Neural crest cell (in vitro differentiated cells): ENCODE results near the gene TNRC6B. TPM values are rescaled to one million over a fixed set of nuclear protein-coding genes. Genes with fewer than 3 reads are reported as not detected.
"Not testable (repeated sequence)": the region's sequence is repeated elsewhere in the genome, so short reads cannot be mapped to it uniquely, and the experiment has no call there.

ENCODE experiments used
- DNase-seq: peaks from one replicate; pipeline ENCODE4 v3.0.0; 2021; ENCODE audit warnings: low read depth, mixed read lengths, low spot score
- H3K27ac Mint-ChIP-seq: one replicate; pipeline ENCODE4 v1.8.0; 2021; ENCODE audit warnings: mild to moderate bottlenecking, mixed read lengths; ENCODE audit not compliant: unreplicated experiment
- H3K27me3 Mint-ChIP-seq: 2 replicates; pipeline ENCODE4 v1.8.0; 2021; ENCODE audit warnings: low read depth, mild to moderate bottlenecking, mixed read lengths
- H3K36me3 Mint-ChIP-seq: 2 replicates; pipeline ENCODE4 v1.8.0; 2021; ENCODE audit warnings: low read depth, mild to moderate bottlenecking, mixed read lengths
- H3K4me1 Mint-ChIP-seq: 2 replicates; pipeline ENCODE4 v1.8.0; 2021; ENCODE audit warnings: mixed read lengths
- H3K4me3 Mint-ChIP-seq: one replicate; pipeline ENCODE4 v1.8.0; 2021; ENCODE audit warnings: mild to moderate bottlenecking, mixed read lengths
- H3K9me3 Mint-ChIP-seq: 2 replicates; pipeline ENCODE4 v1.8.0; 2021; ENCODE audit warnings: mixed read lengths
- total RNA-seq: library from RNA; stranded (reverse); gene quantifications from 2 replicates; pipeline ENCODE4 v1.2.1, GENCODE V29; 2021
- TF ChIP-seq, protein P1 (sequence below): fragments of 200-600 bp; sonication (generic); conservative IDR thresholded peaks from 2 replicates; pipeline ENCODE4 v1.5.0; 2021; ENCODE audit warnings: antibody characterized with exemption, mild to moderate bottlenecking

The TNRC6B gene
- total RNA-seq, 1 donor from 2014 or later = 36.8 TPM

DNA sequence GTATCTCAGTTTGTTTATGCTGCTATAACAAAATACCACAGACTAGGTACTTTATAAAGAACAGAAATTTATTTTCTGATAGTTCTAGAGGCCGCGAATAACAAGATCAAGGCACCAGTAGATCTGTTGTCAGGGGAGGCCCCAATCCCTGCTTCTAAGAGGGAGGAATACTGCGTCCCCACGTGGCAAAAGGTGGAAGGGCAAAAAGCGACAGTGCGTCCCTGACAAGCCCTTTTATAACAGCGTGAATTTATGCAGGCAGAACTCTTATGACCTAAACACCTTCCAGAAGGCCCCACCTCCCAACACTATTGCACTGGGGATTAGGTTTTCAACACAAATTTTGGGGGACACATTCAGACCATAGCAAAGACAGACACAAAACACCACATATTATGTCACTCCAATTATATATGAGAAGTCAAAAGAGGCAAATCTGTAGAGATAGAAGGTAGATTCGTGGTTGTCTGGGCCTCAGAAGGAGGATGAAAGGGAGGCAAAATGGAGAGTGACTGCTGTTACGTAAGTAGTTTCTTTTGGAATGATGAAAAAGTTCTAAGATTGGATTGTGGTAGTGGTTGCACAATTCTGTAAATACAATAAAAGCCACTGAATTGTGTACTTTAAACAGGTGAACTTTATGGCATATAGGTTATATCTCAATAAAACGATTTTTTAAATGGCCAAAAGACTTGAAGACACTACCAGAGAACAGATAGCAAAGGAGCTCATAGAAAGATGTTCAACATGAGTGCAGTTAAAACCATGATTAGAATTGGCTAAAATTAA is 30.1 kb upstream of the TNRC6B start:
- Mint-ChIP-seq H3K9me3 (no peaks in the 10 kb centered on the region), H3K27me3 (no peaks in the 10 kb centered on the region)
- DNase-seq = no peak

DNA sequence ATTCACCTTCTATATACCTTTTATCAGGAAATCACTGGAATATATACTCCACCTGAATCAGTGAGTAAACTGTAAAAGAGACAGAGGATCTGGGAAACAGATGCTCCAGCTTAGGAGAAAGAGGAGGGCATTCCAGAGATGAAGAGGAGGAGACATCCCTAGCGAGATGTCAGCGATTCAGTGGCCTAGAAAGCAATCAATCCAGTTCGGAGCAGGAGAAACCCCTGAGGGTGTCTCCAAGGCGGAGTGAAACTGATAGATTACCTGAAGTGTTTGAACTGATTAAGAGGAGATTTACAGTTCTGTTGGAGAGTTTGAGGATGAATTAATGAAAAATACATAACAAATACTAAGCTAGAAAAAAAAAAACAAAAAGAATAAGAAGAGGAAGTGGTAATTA is 24.5 kb upstream of the TNRC6B start:
- Mint-ChIP-seq H3K36me3 (no peaks in the 10 kb centered on the region), H3K4me3 (no peak overlapping the region), H3K27me3 (no peaks in the 10 kb centered on the region), H3K4me1 (no peaks in the 10 kb centered on the region), H3K27ac (no peak overlapping the region), H3K9me3 (no peaks in the 10 kb centered on the region)
- TF ChIP-seq, protein P1, sequence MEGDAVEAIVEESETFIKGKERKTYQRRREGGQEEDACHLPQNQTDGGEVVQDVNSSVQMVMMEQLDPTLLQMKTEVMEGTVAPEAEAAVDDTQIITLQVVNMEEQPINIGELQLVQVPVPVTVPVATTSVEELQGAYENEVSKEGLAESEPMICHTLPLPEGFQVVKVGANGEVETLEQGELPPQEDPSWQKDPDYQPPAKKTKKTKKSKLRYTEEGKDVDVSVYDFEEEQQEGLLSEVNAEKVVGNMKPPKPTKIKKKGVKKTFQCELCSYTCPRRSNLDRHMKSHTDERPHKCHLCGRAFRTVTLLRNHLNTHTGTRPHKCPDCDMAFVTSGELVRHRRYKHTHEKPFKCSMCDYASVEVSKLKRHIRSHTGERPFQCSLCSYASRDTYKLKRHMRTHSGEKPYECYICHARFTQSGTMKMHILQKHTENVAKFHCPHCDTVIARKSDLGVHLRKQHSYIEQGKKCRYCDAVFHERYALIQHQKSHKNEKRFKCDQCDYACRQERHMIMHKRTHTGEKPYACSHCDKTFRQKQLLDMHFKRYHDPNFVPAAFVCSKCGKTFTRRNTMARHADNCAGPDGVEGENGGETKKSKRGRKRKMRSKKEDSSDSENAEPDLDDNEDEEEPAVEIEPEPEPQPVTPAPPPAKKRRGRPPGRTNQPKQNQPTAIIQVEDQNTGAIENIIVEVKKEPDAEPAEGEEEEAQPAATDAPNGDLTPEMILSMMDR = no peak
- DNase-seq = no peak

More for the DNA sequence above, 30.1 kb upstream of the TNRC6B start:
- no peak overlapping the region for H3K4me3 Mint-ChIP-seq
- H3K4me1 Mint-ChIP-seq = no peaks in the 10 kb centered on the region
- no peak overlapping the region for H3K27ac Mint-ChIP-seq
- no peaks in the 10 kb centered on the region for H3K36me3 Mint-ChIP-seq
- TF ChIP-seq, protein P1 = no peak

DNA sequence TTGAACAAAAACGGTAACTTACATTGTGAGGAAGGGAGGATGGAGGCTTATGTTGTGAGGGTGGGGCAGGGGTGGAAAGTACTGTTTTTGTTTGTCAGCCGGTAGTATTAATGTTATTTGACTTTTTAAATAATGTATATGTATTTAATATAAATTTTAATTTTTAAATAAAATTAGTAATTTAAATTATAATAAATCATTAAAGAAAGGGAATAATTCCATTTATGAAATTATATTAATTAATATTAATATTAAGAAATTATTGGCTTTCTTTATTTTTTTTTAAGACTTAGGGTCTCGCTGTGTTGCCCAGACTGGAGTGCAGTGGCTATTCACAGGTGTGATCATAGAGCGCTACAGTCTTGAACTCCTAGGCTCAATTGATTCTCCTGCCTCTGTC is 24.0 kb upstream of the TNRC6B start:
- H3K9me3 Mint-ChIP-seq = no peaks in the 10 kb centered on the region
- no peak overlapping the region for H3K27ac Mint-ChIP-seq
- no peaks in the 10 kb centered on the region for H3K4me1 Mint-ChIP-seq
- TF ChIP-seq, protein P1 = no peak
- no peaks in the 10 kb centered on the region for H3K27me3 Mint-ChIP-seq
- no peak overlapping the region for H3K4me3 Mint-ChIP-seq
- no peak for DNase-seq
- no peaks in the 10 kb centered on the region for H3K36me3 Mint-ChIP-seq

DNA sequence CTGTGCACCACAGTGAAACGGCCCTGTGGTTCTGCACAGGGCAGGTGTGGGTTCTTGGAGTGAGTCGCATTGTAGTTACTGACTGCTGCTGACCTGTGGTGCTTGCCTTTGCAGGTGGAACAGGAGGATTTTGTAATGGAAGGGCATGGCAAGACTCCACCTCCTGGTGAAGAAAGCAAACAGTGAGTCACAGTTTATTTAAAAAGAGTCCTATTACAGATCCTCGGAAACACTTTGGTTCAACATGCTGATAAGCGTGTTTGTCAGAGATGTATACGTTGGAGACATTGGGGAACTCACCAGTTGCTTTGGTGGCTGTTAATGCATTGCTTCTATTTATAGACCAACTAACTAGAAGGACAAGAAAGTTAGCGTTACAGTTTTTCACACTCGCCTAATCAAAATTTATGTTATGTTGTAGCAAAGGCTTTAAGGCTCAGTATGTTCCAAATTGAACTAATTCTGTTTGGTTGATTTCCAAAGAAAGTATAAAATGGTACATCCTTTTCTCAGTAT is 21.7 kb upstream of the TNRC6B start:
- H3K27me3 Mint-ChIP-seq = no peaks in the 10 kb centered on the region
- TF ChIP-seq, protein P1 = no peak
- no peak overlapping the region for H3K4me3 Mint-ChIP-seq
- no peaks in the 10 kb centered on the region for H3K36me3 Mint-ChIP-seq
- DNase-seq = no peak
- H3K27ac Mint-ChIP-seq = no peak overlapping the region
- H3K9me3 Mint-ChIP-seq = no peaks in the 10 kb centered on the region
- no peaks in the 10 kb centered on the region for H3K4me1 Mint-ChIP-seq

DNA sequence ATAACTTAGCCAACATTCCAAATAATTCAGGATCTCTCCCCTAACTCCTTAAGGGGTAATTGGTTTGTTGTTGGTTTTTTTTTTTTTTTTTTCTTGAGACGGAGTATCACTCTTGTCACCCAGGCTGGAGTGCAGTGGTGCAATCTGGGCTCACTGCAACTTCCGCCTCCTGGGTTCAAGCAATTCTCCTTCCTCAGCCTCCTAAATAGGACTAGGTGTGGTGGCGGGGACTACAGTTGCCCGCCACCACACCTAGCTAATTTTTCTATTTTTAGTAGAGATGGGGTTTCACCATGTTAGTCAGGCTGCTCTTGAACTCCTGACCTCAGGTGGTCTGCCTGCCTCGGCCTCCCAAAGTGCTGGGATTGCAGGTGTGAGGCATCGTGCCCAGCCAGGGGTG is 21.0 kb upstream of the TNRC6B start:
- H3K36me3 Mint-ChIP-seq, H3K4me1 Mint-ChIP-seq, H3K27ac Mint-ChIP-seq, H3K4me3 Mint-ChIP-seq, H3K27me3 Mint-ChIP-seq, H3K9me3 Mint-ChIP-seq, DNase-seq: not testable (repeated sequence)

DNA sequence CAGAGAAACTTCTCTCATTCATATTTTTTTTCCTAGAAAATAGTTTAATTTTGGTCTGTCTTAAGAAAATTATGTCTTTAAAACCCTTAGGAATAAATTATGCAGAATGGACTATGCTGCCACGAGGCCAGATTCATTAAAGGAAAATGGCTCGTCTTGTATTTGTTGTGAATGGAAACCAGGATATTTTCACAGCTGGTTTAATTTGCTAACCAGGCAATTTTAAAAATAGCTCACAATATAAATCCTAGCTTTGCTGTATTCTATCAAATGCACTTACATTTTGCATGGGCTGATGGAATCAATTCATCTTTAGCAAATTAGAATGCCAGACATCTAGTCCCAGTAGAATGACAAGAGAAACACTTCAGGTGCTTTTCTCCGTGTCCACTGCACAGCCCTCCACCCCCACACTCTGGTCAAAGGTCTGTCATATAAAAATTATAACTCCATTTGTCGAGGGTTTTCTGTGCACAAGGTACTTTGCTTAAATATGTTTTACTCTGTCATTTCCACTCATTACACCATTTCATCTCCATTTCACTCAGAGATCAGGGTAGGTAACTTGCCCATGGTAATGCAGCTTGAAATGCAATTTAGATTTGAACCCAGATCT is 20.3 kb upstream of the TNRC6B start:
- Mint-ChIP-seq H3K27ac (no peak overlapping the region), H3K4me1 (no peaks in the 10 kb centered on the region), H3K4me3 (no peak overlapping the region), H3K9me3 (no peaks in the 10 kb centered on the region), H3K27me3 (no peaks in the 10 kb centered on the region), H3K36me3 (no peaks in the 10 kb centered on the region)
- DNase-seq = no peak
- TF ChIP-seq, protein P1 = no peak
